DOHH2 (cell line): ENCODE measurements around the gene NOS3.

Experiments used
- EZH2phosphoT487 ChIP-seq: fragments of 200-600 bp; sonication (generic); IDR thresholded peaks from 2 replicates; pipeline ENCODE4 v1.6.1; 2017; ENCODE audit warnings: borderline replicate concordance, mild to moderate bottlenecking, antibody characterized with exemption, low read length, moderate library complexity, mixed read lengths
- TF ChIP-seq, protein P1 (sequence below): fragments of 200-600 bp; sonication (generic); IDR thresholded peaks from one replicate; pipeline ENCODE4 v1.5.1; 2014; ENCODE audit warnings: antibody characterized with exemption, mild to moderate bottlenecking, low read depth, low read length; ENCODE audit not compliant: poor library complexity, severe bottlenecking

GRCh38 chr7:150994141-150994837, 3.5 kb downstream of the NOS3 start:
- TF ChIP-seq, protein P1, sequence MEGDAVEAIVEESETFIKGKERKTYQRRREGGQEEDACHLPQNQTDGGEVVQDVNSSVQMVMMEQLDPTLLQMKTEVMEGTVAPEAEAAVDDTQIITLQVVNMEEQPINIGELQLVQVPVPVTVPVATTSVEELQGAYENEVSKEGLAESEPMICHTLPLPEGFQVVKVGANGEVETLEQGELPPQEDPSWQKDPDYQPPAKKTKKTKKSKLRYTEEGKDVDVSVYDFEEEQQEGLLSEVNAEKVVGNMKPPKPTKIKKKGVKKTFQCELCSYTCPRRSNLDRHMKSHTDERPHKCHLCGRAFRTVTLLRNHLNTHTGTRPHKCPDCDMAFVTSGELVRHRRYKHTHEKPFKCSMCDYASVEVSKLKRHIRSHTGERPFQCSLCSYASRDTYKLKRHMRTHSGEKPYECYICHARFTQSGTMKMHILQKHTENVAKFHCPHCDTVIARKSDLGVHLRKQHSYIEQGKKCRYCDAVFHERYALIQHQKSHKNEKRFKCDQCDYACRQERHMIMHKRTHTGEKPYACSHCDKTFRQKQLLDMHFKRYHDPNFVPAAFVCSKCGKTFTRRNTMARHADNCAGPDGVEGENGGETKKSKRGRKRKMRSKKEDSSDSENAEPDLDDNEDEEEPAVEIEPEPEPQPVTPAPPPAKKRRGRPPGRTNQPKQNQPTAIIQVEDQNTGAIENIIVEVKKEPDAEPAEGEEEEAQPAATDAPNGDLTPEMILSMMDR: no peak
- TF ChIP-seq EZH2phosphoT487: no peak
